SH-SY5Y (cell line): Measurements from ENCODE around the gene SPRED2.

ENCODE experiments used
- GATA2 ChIP-seq: IDR thresholded peaks from 2 replicates; pipeline ENCODE4 v1.6.1; 2011; ENCODE audit warnings: mild to moderate bottlenecking, low read depth, low read length
- GATA3 ChIP-seq: IDR thresholded peaks from 2 replicates; pipeline ENCODE4 v1.6.1; 2011; ENCODE audit warnings: low read depth, mild to moderate bottlenecking, low read length, moderate library complexity

Gene SPRED2, protein sequence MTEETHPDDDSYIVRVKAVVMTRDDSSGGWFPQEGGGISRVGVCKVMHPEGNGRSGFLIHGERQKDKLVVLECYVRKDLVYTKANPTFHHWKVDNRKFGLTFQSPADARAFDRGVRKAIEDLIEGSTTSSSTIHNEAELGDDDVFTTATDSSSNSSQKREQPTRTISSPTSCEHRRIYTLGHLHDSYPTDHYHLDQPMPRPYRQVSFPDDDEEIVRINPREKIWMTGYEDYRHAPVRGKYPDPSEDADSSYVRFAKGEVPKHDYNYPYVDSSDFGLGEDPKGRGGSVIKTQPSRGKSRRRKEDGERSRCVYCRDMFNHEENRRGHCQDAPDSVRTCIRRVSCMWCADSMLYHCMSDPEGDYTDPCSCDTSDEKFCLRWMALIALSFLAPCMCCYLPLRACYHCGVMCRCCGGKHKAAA

DNA sequence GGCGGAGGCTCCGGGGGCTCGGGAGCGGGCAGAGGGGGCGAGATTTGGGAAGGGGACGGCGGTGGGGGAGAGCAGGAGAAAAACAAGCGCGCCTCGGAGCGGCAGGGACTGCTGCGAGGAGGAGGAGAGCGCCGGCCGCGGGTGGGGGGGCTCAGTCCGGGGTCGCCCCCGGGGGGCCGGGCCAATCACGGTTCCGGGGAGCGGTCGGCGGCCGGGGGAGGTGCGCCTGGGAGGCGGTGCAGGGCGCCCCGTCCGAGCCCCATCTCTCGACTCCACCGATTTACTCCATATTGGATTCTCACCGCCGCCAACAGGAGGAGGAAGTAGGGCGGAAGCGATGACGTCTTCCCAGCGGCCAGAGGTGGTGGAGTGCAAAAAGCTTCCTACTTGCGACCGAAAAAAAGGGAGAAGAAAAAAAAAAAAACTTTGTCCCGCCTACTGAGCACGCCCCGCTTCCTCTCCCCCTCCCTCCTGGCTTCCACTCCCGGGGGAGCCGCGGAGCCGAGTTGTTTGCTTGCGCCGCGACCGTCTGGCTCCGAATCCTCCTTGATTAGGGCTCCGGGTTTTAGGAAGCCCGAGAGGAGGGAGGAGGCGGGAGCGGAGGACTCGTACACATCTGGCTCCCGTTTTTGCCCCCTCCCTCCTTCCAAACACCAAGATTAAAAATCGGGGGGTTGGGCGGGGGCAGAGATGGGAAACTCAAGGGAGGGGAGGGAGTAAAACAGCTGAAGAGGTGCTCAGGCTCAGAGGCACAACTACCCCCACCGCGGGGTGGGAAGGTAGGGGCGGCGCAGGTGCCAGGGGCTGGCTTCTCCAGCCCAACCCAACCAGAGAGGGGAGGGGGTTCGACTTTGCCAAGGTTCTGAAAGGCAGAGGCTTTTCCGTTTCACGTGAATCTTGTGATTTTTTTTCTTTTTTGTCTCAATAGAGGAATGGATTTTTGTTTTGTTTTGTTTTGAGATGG, at the start of gene SPRED2:
TSS of gene SPRED2 (minus strand) at position 373 of the 964 bp plus-strand sequence. CDS start 612 bp downstream, outside the sequence.
- TF ChIP-seq GATA3, result no peak
- TF ChIP-seq GATA2, result peak; percentile 30; the same call in 1 of the 2 replicates

DNA sequence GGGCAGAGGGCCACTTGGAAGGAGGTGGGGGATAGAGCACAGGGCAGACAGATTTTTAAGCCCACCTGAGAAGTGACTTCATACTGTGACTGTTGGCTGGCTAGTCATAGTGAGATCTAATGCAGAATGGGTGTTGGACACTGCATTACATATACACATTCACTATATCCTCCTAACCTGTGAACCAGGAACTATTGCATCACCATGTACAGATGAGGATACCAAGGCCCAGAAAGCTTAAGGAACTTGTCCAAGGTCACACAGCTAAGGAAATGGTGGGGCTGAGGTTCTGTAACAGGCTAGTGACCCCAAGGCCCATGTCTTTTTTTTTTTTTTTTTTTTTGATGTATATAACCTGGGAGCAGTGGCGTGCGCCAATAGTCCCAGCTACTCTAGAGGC, 49.6 kb upstream of the SPRED2 start:
- no peak for TF ChIP-seq GATA2
- TF ChIP-seq GATA3, result no peak

DNA sequence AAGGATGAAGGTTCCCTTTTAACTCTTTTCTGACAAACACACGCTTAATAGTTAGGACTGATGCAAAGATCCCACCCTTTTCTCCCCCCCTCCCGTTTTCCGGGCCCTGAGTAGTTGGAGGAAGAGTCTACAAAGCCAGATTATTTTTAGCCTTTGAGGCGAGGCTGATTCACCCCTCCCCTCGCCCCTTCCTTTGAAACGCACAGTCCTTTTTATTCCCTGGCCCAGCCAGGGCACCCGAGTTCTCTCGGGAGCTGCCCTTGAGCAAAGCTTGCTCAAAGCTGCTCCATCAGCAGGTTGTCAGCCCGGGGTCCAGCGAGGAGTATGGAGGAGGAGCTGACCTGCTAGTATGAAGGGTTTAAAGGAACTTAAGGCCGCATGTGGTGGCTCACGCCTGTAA, 47.1 kb upstream of the SPRED2 start:
- TF ChIP-seq GATA3, result no peak
- no peak for TF ChIP-seq GATA2

DNA sequence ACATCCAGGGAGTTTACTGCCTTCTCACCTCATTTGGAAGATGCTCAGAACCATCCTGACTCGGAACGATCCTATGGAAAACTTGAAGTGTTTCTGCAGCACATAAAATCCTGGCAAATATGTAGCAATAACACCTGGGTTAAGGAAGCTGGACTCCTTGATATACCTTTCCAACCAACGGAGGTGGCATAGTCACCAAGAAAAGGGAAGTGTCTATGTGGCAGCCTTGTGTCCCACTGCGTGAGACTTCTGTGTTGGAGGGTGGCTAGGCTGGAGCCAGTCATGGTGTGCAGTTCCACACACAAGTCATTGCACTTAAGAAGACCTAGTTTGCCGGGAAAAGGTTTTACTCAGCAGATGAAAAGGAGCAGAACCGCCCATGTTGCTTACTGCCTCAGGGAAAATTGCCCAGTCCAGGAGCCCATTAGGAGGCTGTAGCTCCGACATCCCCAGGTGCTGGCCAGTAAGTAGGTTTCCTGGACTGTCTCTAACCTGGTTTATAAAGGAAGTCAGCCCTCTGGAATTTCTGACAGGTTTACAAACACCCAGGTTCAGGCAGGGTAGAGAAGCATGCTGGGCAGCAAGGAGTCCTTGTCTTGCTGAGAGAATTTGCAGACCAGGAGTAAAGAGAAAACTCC, 46.2 kb upstream of the SPRED2 start:
- TF ChIP-seq GATA2 (no peak), GATA3 (no peak)

DNA sequence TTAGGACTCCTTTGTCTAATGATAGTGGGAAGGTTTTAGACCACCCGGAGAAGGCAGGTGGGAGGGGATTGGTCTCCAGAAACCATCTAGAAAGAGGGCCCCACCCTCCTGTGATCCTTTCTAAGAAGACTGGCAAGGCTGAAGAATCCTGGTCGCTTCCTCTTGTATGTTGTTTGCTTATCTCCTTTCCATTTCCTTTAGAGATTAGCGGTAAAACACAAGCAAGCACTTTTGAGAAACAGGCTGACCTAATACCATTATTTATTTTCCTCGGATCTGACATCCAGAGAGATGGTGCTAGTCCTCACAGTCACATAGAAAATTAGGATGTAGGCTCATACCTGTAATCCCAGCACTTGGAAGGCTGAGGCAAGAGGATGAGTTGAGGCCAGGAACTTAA, 45.2 kb upstream of the SPRED2 start:
- TF ChIP-seq GATA3 (no peak), GATA2 (no peak)

DNA sequence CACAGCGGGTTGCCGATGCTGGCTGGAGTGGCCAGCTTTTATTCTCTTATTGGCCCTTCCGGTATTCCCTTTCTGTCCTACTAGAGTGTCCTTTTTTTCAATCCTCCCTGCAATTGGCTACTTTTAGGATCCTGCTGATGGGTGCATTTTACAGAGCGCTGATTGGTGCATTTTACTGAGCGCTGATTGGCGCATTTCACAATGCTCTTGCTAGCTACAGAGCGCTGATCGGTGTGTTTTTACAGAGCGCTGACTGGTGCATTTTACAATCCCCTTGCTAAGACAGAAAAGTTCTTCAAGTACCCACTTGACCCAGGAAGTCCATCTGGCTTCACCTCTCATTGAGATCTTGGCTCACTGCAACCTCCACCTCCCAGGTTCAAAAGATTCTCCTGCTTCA, 44.4 kb upstream of the SPRED2 start:
- TF ChIP-seq GATA3, result no peak
- TF ChIP-seq GATA2, result no peak

DNA sequence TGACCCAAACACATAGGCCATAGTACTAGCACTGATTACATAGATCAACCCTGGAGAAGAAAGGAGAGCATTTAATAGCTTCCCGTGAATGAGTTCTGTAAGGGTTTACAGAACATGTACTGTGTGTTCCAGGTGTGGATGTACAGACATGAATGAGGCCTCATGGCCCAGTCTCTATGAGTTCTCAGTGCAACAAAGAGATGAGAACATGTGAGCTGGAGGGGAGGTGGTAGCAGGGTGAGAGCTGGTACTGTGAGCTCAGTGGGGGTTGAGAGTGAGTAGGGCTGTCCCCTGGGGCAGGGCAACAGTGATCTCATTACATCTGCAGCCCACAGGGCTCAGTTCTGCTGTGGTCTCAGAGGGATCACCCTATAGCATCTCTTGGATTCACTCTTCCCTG, 42.6 kb upstream of the SPRED2 start:
- TF ChIP-seq GATA3 (no peak), GATA2 (no peak)

DNA sequence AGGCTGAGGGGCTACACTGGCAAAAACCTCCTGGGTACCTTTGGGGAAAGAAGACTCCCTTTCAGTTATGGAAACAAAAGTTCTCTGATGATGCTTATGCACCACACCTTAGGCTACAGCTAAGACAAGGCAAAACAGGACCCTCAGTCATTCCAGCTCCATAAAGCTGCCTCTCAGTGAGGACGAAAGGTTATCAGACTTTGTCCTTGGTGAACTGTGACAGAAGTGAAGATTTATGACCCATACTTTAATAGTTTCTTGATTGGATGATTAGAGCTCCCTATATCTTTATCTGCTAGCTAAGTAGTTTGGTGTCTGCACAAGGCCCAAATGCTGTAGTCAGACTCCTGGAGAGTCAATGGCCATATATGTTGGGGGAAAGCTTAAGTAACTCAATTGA, 40.6 kb upstream of the SPRED2 start:
- TF ChIP-seq GATA3 (no peak), GATA2 (no peak)

DNA sequence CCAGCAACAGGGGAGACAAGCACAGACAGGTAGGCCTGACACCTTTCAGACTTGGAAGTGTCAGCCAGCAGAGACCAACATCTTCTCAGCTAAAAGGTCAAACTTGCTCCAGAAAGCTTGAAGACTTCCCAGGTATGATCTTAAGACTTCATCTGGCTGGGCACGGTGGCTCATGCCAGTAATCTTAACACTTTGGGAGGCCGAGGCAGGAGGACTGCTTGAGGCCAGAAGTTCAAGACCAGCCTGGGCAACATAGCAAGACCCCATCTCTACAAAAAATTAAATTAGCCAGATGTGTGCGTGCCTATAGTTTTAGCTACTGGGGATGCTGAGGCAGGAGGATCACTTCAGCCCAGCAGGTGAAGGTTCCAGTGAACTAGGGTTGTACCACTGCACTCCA, 39.0 kb upstream of the SPRED2 start:
- TF ChIP-seq GATA2, result no peak
- no peak for TF ChIP-seq GATA3

DNA sequence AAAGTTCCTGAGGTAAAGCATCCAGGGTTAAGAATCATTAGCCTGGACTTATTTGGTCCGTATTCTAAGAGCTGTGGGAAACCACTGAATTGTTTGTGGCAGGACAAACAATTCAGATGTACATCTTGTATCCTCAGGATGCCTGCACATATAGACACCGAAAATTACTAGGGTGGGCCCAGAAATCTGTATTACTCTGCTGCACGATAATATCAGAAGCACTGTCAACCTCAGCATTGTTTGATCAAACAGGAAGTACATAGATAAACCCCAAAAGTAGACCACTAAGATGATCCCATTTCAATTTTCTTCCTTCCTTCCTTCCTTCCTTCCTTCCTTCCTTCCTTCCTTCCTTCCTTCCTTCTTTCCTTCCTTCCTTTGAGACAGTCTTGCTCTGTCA, 34.2 kb upstream of the SPRED2 start:
- TF ChIP-seq GATA3 (no peak), GATA2 (no peak)

DNA sequence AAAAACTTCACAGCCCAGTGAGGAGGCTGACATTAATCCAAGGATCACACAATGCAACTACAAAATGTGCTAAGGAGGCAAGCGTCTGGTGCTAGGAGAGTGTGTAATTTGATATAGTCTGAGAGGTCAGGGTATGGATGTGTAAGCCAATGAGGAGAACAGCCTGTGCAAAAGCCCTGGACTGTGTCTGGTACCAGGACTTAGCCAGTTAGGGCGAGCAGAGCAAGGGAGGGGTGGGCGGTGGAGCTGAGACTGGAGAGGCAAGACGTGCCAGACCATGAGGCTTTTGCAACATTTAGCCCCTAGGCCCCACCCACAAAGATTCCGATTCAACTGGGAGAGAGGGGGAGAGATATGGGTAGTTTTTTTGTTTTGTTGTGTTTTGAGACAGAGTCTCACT, 33.5 kb upstream of the SPRED2 start:
- TF ChIP-seq GATA2 (no peak), GATA3 (no peak)

DNA sequence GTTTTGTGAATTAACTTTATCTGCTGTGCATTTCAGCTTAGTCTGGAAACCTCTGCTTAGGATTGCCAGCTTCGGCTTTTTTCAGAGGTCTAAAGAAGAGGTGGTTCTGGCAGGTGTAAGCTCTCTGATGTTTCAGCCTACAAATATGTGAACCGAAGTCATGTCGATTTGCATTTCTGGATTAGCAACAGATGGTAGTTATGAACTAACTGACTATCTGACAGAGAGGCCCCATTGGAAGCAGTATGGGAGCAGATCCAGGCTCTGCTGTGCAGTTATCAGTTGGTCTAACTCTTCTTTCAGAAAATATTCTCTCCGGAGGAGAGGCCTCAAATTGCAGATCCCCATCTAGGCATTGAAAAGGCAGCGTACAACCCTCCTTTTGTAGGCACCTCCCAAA, 32.7 kb upstream of the SPRED2 start:
- no peak for TF ChIP-seq GATA3
- TF ChIP-seq GATA2, result no peak

DNA sequence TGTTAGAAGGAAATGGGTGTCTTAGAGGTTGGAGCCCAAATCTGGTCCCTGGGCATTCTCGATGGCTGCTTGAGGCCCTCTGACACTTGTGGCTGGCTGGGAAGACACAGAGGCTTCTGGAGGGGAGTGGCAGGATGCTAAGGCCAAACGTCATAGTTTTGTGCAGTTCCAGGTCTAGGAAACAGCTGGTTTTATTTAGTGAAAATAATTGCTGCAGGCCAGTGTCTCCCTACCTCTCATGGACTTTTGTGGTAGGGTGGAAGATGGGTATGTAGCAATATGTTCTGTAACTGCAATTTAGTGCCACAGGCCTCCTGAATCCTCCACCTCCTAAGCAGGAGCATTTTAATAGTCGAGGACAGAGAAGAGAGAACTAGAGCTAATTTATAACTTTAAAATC, 32.2 kb upstream of the SPRED2 start:
- TF ChIP-seq GATA3 (no peak), GATA2 (no peak)

DNA sequence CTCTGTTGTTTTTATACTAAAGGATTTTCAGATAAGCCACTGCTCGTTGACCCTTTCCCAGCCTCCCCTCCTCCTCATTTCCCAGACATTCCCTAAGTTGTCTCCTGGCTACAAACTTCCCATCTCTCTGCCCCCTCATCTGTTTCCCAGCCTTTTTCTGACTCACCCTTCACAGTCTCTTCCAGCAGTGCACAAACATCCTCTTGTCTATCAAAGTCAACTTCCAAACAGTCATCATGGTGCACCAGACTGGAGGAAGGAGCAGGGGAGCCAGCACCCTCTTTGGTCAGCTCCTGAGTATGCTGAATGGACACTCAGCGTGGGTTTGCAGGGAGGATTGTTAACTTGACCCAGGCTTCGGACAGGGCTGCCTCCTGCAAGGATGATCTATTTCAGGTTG, 26.6 kb upstream of the SPRED2 start:
- TF ChIP-seq GATA3 (no peak), GATA2 (no peak)
